A549 treated with Hydrocortisone at 1 μM for 4 hours (cell line): ENCODE data around the gene RIMBP3B. TPM values are rescaled to one million over a fixed set of nuclear protein-coding genes. Genes with fewer than 3 reads are reported as not detected.

ENCODE experiments used
- total RNA-seq: library from RNA; stranded (reverse); fragments of 200-300 nt; extraction: Qiagen RNA extraction; gene quantifications from 5 replicates; pipeline ENCODE4 v1.2.3, GENCODE V29; 2022

RIMBP3B gene, protein sequence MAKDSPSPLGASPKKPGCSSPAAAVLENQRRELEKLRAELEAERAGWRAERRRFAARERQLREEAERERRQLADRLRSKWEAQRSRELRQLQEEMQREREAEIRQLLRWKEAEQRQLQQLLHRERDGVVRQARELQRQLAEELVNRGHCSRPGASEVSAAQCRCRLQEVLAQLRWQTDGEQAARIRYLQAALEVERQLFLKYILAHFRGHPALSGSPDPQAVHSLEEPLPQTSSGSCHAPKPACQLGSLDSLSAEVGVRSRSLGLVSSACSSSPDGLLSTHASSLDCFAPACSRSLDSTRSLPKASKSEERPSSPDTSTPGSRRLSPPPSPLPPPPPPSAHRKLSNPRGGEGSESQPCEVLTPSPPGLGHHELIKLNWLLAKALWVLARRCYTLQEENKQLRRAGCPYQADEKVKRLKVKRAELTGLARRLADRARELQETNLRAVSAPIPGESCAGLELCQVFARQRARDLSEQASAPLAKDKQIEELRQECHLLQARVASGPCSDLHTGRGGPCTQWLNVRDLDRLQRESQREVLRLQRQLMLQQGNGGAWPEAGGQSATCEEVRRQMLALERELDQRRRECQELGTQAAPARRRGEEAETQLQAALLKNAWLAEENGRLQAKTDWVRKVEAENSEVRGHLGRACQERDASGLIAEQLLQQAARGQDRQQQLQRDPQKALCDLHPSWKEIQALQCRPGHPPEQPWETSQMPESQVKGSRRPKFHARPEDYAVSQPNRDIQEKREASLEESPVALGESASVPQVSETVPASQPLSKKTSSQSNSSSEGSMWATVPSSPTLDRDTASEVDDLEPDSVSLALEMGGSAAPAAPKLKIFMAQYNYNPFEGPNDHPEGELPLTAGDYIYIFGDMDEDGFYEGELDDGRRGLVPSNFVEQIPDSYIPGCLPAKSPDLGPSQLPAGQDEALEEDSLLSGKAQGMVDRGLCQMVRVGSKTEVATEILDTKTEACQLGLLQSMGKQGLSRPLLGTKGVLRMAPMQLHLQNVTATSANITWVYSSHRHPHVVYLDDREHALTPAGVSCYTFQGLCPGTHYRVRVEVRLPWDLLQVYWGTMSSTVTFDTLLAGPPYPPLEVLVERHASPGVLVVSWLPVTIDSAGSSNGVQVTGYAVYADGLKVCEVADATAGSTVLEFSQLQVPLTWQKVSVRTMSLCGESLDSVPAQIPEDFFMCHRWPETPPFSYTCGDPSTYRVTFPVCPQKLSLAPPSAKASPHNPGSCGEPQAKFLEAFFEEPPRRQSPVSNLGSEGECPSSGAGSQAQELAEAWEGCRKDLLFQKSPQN (N-terminal part only)
- 0.21 to 0.38 TPM (median 0.30 TPM) in 5 replicates for total RNA-seq

GRCh38 chr22:21383701-21384467, at the start of gene RIMBP3B:
RIMBP3B (plus strand) TSS chr22:21383751; CDS start chr22:21383859, 108 bp downstream.

GRCh38 chr22:21417227-21417746, 33.7 kb downstream of the RIMBP3B start, which contains the start of gene HIC2:
HIC2 (plus strand) TSS chr22:21417371; CDS start chr22:21442832, 25,461 bp downstream.

Other genes with a start within 250 kb of the RIMBP3B start
- 2.5 to 3.0 TPM (median 2.6 TPM) in 5 replicates for gene HIC2, start 33.6 kb downstream of the RIMBP3B start, total RNA-seq
- gene TMEM191C, start 83.6 kb downstream of the RIMBP3B start, total RNA-seq, result 0.38 to 1.1 TPM (median 0.69 TPM) in 5 replicates
- gene RIMBP3C, start 167.7 kb downstream of the RIMBP3B start, total RNA-seq, result 0.12 to 0.30 TPM (median 0.14 TPM) in 5 replicates
- gene UBE2L3, start 184.0 kb downstream of the RIMBP3B start, total RNA-seq, result 60.4 to 68.6 TPM (median 64.9 TPM) in 5 replicates
- 30.2 to 55.0 TPM (median 52.8 TPM) in 5 replicates for gene YDJC, start 246.3 kb downstream of the RIMBP3B start, total RNA-seq
- gene CCDC116, start 249.0 kb downstream of the RIMBP3B start, total RNA-seq, result 0.05 to 0.06 TPM in 2 of 5 replicates, not detected in the others